HepG2 (cell line): ENCODE measurements around the gene MEF2A. TPM values are rescaled to one million over a fixed set of nuclear protein-coding genes. Genes with fewer than 3 reads are reported as not detected.

Experiments
- CEBPG ChIP-seq: IDR thresholded peaks from 2 replicates; pipeline ENCODE4 v1.6.1; 2016
- GABPA ChIP-seq, 2 experiments: IDR thresholded peaks; 2 replicates each; pipeline ENCODE4 v1.6.1; 2011 to 2016; ENCODE audit warnings: low read depth in 2 of 2, low read length in 1 of 2, missing biosample characterization in 1 of 2, missing genetic modification characterization in 1 of 2
- GFI1 ChIP-seq: sonication (generic); formaldehyde crosslinking; IDR thresholded peaks from 2 replicates; pipeline ENCODE4 v1.5.0; 2020; ENCODE audit warnings: missing genetic modification reagents, mild to moderate bottlenecking, borderline replicate concordance
- KDM3A ChIP-seq: IDR thresholded peaks from 2 replicates; pipeline ENCODE4 v1.6.1; 2018; ENCODE audit warnings: low read depth, missing compliant biosample characterization
- SRF ChIP-seq: IDR thresholded peaks from 2 replicates; pipeline ENCODE4 v1.6.1; 2011; ENCODE audit warnings: mild to moderate bottlenecking, low read depth, low read length, moderate library complexity
- SRSF9 ChIP-seq: fragments of 200-400 bp; formaldehyde crosslinking; IDR thresholded peaks from 2 replicates; pipeline ENCODE4 v1.6.1; 2018; ENCODE audit warnings: borderline replicate concordance, mild to moderate bottlenecking, low read depth, low read length; ENCODE audit not compliant: insufficient read depth, poor library complexity, severe bottlenecking
- TARDBP ChIP-seq: sonication (generic); formaldehyde crosslinking; IDR thresholded peaks from 2 replicates; pipeline ENCODE4 v1.8.0; 2022; ENCODE audit warnings: mild to moderate bottlenecking, missing genetic modification reagents
- ZFY ChIP-seq: sonication (generic); formaldehyde crosslinking; IDR thresholded peaks from 2 replicates; pipeline ENCODE4 v1.4.0; 2020; ENCODE audit warnings: missing genetic modification reagents
- ZKSCAN8 ChIP-seq: IDR thresholded peaks from 2 replicates; pipeline ENCODE4 v1.6.1; 2016; ENCODE audit warnings: borderline replicate concordance, missing genetic modification reagents, missing compliant biosample characterization
- ZNF263 ChIP-seq: sonication (generic); formaldehyde crosslinking; IDR thresholded peaks from 2 replicates; pipeline ENCODE4 v1.4.0; 2020; ENCODE audit warnings: missing genetic modification reagents
- ZNF292 ChIP-seq: sonication (generic); formaldehyde crosslinking; IDR thresholded peaks from 2 replicates; pipeline ENCODE4 v1.8.1; 2022; ENCODE audit warnings: mild to moderate bottlenecking, low read depth, missing genetic modification reagents, borderline replicate concordance
- ZNF563 ChIP-seq: sonication (generic); formaldehyde crosslinking; IDR thresholded peaks from 2 replicates; pipeline ENCODE4 v1.8.0; 2022; ENCODE audit warnings: mild to moderate bottlenecking, moderate library complexity, missing genetic modification reagents
- ZNF652 ChIP-seq: IDR thresholded peaks from 2 replicates; pipeline ENCODE4 v1.6.1; 2016; ENCODE audit warnings: low read depth, borderline replicate concordance
- ZNF788 ChIP-seq: sonication (generic); formaldehyde crosslinking; IDR thresholded peaks from 2 replicates; pipeline ENCODE4 v1.5.0; 2020; ENCODE audit warnings: mild to moderate bottlenecking, missing genetic modification reagents, borderline replicate concordance
- polyA plus RNA-seq, 8 experiments: library from polyadenylated mRNA; depleted of rRNA in 3 of 8; stranded (reverse) in 7 of 8; unstranded in 1 of 8; fragments of >200 nt; fragmentation: Illumina TruSeq in 4 of 8; extraction: Trizol in 4 of 8; gene quantifications; 2 replicates each; pipeline versions ENCODE4 v1.2.1 to v1.2.3, GENCODE V29; 2011 to 2016; ENCODE audit warnings: low read depth in 4 of 8, missing spikeins in 1 of 8, mixed read lengths in 1 of 8; ENCODE audit not compliant: insufficient read depth in 1 of 8
- total RNA-seq, 5 experiments: library from RNA; depleted of rRNA; stranded (reverse); fragments of >200 nt; fragmentation: Illumina TruSeq; extraction: Trizol; gene quantifications; 2 replicates each; pipeline ENCODE4 v1.2.3, GENCODE V29; 2016; ENCODE audit warnings: low read depth in 1 of 5
- TF ChIP-seq, protein P1 (sequence below), 2 experiments: sonication (generic) in 1 of 2; formaldehyde crosslinking in 1 of 2; IDR thresholded peaks; 2 replicates each; pipeline versions ENCODE4 v1.4.0 to v1.6.1; 2018 to 2020; ENCODE audit warnings: missing genetic modification reagents in 2 of 2, borderline replicate concordance in 1 of 2, low read depth in 1 of 2, mild to moderate bottlenecking in 1 of 2, missing biosample characterization in 1 of 2
- TF ChIP-seq, protein P2 (sequence below): sonication (generic); formaldehyde crosslinking; IDR thresholded peaks from 2 replicates; pipeline ENCODE4 v1.4.0; 2020; ENCODE audit warnings: missing genetic modification reagents
- TF ChIP-seq, protein P3 (sequence below): sonication (generic); formaldehyde crosslinking; IDR thresholded peaks from 2 replicates; pipeline ENCODE4 v1.4.0; 2020; ENCODE audit warnings: missing genetic modification reagents

MEF2A gene
- total and polyA plus RNA-seq, 2 of the 13 experiments (the other 11 are each of a cell fraction or from before 2014, with no cell fraction given), result 15.2 to 24.4 TPM

DNA sequence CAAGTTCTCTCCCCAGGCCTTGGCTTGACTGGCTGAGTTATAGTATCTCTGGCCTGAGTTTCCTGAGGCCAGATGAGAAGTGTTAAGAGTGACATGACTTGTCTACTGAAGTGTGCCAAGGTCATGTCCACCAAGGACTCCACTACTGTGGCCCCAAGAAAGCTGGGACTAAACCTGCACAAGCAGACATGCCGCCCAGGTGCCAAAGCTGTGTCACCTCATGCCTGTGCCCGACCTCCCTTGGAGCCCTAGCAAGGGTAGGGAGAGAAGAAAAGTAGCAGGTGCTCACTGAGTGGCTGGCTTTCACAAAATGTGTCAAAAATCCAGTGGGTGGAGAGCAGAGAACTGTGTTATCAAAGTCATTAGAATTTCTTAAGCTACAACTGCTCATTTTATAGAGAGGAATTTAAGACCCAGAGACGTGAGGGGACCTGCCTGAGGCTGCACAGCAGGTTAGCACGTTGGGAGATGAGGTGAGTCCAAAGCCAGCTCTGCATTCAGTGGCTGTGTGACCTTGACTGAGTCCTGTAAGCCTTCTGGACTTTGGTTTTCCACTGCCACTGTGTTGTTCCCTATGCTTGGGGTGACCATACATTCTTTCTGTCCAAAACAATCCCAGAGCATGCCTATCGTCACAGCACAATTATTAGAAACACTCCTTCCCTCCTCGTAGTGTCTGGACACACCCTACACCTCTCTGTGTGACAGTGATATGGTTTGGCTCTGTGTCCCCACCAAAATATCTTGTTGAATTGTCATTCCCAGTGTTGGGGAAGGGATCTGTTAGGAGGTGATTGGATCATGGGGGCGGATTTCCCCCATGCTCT is 172.4 kb downstream of the MEF2A start (continued):
- TF ChIP-seq, protein P1, sequence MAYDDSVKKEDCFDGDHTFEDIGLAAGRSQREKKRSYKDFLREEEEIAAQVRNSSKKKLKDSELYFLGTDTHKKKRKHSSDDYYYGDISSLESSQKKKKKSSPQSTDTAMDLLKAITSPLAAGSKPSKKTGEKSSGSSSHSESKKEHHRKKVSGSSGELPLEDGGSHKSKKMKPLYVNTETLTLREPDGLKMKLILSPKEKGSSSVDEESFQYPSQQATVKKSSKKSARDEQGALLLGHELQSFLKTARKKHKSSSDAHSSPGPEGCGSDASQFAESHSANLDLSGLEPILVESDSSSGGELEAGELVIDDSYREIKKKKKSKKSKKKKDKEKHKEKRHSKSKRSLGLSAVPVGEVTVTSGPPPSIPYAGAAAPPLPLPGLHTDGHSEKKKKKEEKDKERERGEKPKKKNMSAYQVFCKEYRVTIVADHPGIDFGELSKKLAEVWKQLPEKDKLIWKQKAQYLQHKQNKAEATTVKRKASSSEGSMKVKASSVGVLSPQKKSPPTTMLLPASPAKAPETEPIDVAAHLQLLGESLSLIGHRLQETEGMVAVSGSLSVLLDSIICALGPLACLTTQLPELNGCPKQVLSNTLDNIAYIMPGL (CRISPR knock-in tag; IDR thresholded peaks at IDR 0.05; ENCODE audit: borderline replicate concordance in 1 of 2, low read depth in 1 of 2), result peak in 1 of 2 experiments; percentile 39; a peak in 1 of 4 replicates
- TF ChIP-seq, protein P2, sequence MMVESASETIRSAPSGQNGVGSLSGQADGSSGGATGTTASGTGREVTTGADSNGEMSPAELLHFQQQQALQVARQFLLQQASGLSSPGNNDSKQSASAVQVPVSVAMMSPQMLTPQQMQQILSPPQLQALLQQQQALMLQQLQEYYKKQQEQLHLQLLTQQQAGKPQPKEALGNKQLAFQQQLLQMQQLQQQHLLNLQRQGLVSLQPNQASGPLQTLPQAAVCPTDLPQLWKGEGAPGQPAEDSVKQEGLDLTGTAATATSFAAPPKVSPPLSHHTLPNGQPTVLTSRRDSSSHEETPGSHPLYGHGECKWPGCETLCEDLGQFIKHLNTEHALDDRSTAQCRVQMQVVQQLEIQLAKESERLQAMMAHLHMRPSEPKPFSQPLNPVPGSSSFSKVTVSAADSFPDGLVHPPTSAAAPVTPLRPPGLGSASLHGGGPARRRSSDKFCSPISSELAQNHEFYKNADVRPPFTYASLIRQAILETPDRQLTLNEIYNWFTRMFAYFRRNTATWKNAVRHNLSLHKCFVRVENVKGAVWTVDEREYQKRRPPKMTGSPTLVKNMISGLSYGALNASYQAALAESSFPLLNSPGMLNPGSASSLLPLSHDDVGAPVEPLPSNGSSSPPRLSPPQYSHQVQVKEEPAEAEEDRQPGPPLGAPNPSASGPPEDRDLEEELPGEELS (CRISPR knock-in tag), result 0 out of 2 replicates have a peak, but pooled peaks have one; percentile 11
- TF ChIP-seq ZNF563 (CRISPR knock-in tag) (no peak), ZNF788 (CRISPR knock-in tag) (peak; percentile 28; the same call in 1 of the 2 replicates), SRF (no peak), ZFY (CRISPR knock-in tag) (no peak), ZNF263 (CRISPR knock-in tag) (no peak), GFI1 (no peak), ZNF292 (CRISPR knock-in tag) (0 out of 2 replicates have a peak, but pooled peaks have one; percentile 23), SRSF9 (no peak), GABPA (IDR thresholded peaks at IDR 0.05; ENCODE audit: low read depth, low read length) (no peak), GABPA (CRISPR knock-in tag; IDR thresholded peaks at IDR 0.05; ENCODE audit: low read depth) (no peak), ZKSCAN8 (no peak), KDM3A (CRISPR knock-in tag) (no peak), ZNF652 (CRISPR knock-in tag) (no peak), CEBPG (CRISPR knock-in tag) (no peak), TARDBP (peak; percentile 35; the same call in 1 of the 2 replicates)
- TF ChIP-seq, protein P3, sequence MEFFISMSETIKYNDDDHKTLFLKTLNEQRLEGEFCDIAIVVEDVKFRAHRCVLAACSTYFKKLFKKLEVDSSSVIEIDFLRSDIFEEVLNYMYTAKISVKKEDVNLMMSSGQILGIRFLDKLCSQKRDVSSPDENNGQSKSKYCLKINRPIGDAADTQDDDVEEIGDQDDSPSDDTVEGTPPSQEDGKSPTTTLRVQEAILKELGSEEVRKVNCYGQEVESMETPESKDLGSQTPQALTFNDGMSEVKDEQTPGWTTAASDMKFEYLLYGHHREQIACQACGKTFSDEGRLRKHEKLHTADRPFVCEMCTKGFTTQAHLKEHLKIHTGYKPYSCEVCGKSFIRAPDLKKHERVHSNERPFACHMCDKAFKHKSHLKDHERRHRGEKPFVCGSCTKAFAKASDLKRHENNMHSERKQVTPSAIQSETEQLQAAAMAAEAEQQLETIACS (CRISPR knock-in tag), result no peak
